KOPT-K1 (cell line): ENCODE data around the gene CRADD.
"Not testable (repeated sequence)": the region's sequence is repeated elsewhere in the genome, so short reads cannot be mapped to it uniquely, and the experiment has no call there.

Experiments used
- H3K27ac ChIP-seq: fragments of 200-600 bp; sonication (generic); 2 replicates; pipeline ENCODE4 v1.5.1; 2016; ENCODE audit warnings: antibody characterized with exemption, mild to moderate bottlenecking, low read depth, low read length; ENCODE audit not compliant: poor library complexity, severe bottlenecking
- H3K36me3 ChIP-seq: fragments of 200-600 bp; sonication (generic); 2 replicates; pipeline ENCODE4 v1.5.1; 2017; ENCODE audit warnings: antibody characterized with exemption, mild to moderate bottlenecking, low read length, moderate library complexity; ENCODE audit not compliant: insufficient read depth
- H3K9me3 ChIP-seq: fragments of 200-600 bp; sonication (generic); 2 replicates; pipeline ENCODE4 v1.5.1; 2017; ENCODE audit warnings: antibody characterized with exemption, low read length, mild to moderate bottlenecking; ENCODE audit not compliant: insufficient read depth, poor library complexity, severe bottlenecking

Gene CRADD

GRCh38 chr12:93762059-93762719, 85.0 kb downstream of the CRADD start:
- H3K27ac ChIP-seq, result no peak overlapping the region
- H3K36me3 ChIP-seq, result no peaks in the 10 kb centered on the region
- no peaks in the 10 kb centered on the region for H3K9me3 ChIP-seq

GRCh38 chr12:93762912-93763553, 85.9 kb downstream of the CRADD start:
- Histone ChIP-seq H3K9me3 (no peaks in the 10 kb centered on the region), H3K36me3 (no peaks in the 10 kb centered on the region), H3K27ac (no peak overlapping the region)

- H3K36me3 ChIP-seq, result no peaks in the 10 kb centered on the region
- H3K27ac ChIP-seq, result no peak overlapping the region
- no peaks in the 10 kb centered on the region for H3K9me3 ChIP-seq
Measured at GRCh38 chr12:93763746-93764147, 86.6 kb downstream of the CRADD start.

- Histone ChIP-seq H3K36me3 (no peaks in the 10 kb centered on the region), H3K9me3 (no peaks in the 10 kb centered on the region), H3K27ac (no peak overlapping the region)
Measured at GRCh38 chr12:93766371-93766770, 89.2 kb downstream of the CRADD start.

- Histone ChIP-seq H3K9me3 (no peaks in the 10 kb centered on the region), H3K27ac (no peak overlapping the region), H3K36me3 (no peaks in the 10 kb centered on the region)
Measured at GRCh38 chr12:93766796-93767523, 89.8 kb downstream of the CRADD start.

- H3K9me3 ChIP-seq, result no peaks in the 10 kb centered on the region
- H3K36me3 ChIP-seq, result no peaks in the 10 kb centered on the region
- H3K27ac ChIP-seq, result no peak overlapping the region
Measured at GRCh38 chr12:93767524-93767863, 90.3 kb downstream of the CRADD start.

- Histone ChIP-seq H3K36me3 (no peaks in the 10 kb centered on the region), H3K27ac (no peak overlapping the region), H3K9me3 (no peaks in the 10 kb centered on the region)
Measured at GRCh38 chr12:93772003-93772700, 95.0 kb downstream of the CRADD start.

GRCh38 chr12:93773122-93773871, 96.1 kb downstream of the CRADD start:
- Histone ChIP-seq H3K9me3 (no peaks in the 10 kb centered on the region), H3K27ac (no peak overlapping the region), H3K36me3 (no peaks in the 10 kb centered on the region)

GRCh38 chr12:93776581-93777018, 99.4 kb downstream of the CRADD start:
- Histone ChIP-seq H3K27ac (no peak overlapping the region), H3K9me3 (no peaks in the 10 kb centered on the region), H3K36me3 (no peaks in the 10 kb centered on the region)

- no peak overlapping the region for H3K27ac ChIP-seq
- no peaks in the 10 kb centered on the region for H3K36me3 ChIP-seq
- H3K9me3 ChIP-seq, result no peaks in the 10 kb centered on the region
Measured at GRCh38 chr12:93777254-93777653, 100.1 kb downstream of the CRADD start.

- H3K9me3 ChIP-seq, result no peaks in the 10 kb centered on the region
- no peaks in the 10 kb centered on the region for H3K36me3 ChIP-seq
- no peak overlapping the region for H3K27ac ChIP-seq
Measured at GRCh38 chr12:93778306-93778705, 101.1 kb downstream of the CRADD start.

GRCh38 chr12:93778766-93779165, 101.6 kb downstream of the CRADD start:
- H3K36me3 ChIP-seq, result no peaks in the 10 kb centered on the region
- no peak overlapping the region for H3K27ac ChIP-seq
- no peaks in the 10 kb centered on the region for H3K9me3 ChIP-seq

GRCh38 chr12:93780101-93780641, 103.0 kb downstream of the CRADD start:
- no peaks in the 10 kb centered on the region for H3K36me3 ChIP-seq
- H3K9me3 ChIP-seq, result no peaks in the 10 kb centered on the region
- no peak overlapping the region for H3K27ac ChIP-seq

- not testable (repeated sequence) for H3K36me3 ChIP-seq, H3K27ac ChIP-seq, H3K9me3 ChIP-seq
Measured at GRCh38 chr12:93780886-93781285, 103.7 kb downstream of the CRADD start.
